ENCODE results near the gene ZFHX3.

DNA sequence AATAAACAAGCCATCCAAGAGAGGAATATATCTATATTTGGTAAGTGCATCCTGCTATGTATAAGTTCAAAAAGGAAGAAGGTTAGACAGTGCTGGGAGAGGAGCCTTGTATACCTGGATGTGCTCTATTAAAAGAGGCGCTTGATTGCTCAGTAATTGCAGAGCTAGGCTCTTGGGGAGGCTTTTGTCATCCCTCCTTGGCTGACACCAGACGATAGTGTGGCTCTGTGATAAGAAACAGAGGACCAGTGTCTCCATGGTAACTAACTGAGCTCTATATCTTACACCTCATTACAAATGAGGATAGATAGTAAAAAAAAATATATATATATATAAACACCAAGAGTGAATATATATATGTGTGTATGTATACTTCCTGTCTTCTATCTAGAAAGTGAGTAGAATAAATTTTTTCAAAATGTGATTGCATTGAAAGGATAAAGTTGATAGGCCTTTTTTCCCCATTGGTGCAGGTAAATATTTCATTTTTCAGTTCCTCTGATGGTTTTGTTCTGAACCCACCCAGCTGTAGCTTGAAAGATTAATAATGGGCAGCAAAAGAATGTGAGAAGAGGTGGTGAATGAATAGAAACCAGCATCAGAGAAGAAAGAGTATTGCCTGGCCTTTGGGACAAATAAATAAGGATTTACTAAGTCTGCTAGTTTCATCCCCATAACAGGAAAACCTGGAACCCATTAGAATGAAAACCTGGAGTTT, 303.7 kb downstream of the ZFHX3 start:
- no peak for TF ChIP-seq POLR2A (IDR thresholded peaks at IDR 0.05)
- no peak for TF ChIP-seq CTCF (IDR thresholded peaks at IDR 0.05)

Measured in ovary (tissue), 3 donors.